CD8-positive, alpha-beta memory T cell (primary cell): ENCODE data around the gene KDM4D. TPM values are rescaled to one million over a fixed set of nuclear protein-coding genes. Genes with fewer than 3 reads are reported as not detected.
A peak's percentile ranks its signal among the peaks of the same experiment; 100 is the strongest.
"Not testable (repeated sequence)": the region's sequence is repeated elsewhere in the genome, so short reads cannot be mapped to it uniquely, and the experiment has no call there.

Experiments used
- CTCF ChIA-PET: fragments of 350-600 bp; sonication (Branson Sonifier 250); formaldehyde crosslinking; loops from one replicate; lab custom pipeline; 2021; ENCODE audit warnings: antibody characterized with exemption; lab: Charles Lee
- POLR2A ChIA-PET: fragments of 350-600 bp; sonication (Branson Sonifier 250); formaldehyde crosslinking; loops from one replicate; lab custom pipeline; 2021; ENCODE audit warnings: antibody characterized with exemption; lab: Charles Lee
- DNase-seq, 5 donors: peaks; one replicate each; pipeline versions ENCODE4 v3.0.0 to v3.0.0-alpha.2; 2020 to 2022; ENCODE audit warnings: mixed read lengths in 1 of 5
- H3K27ac ChIP-seq: one replicate; pipeline ENCODE4 v1.7.0; 2013; ENCODE audit warnings: low read depth, mild to moderate bottlenecking, low read length, moderate library complexity
- H3K27me3 ChIP-seq: 2 replicates; pipeline ENCODE4 v1.7.0; 2013; ENCODE audit warnings: low read length, mild to moderate bottlenecking; ENCODE audit not compliant: insufficient read depth, poor library complexity, severe bottlenecking
- H3K36me3 ChIP-seq: 2 replicates; pipeline ENCODE4 v1.7.0; 2013; ENCODE audit warnings: mild to moderate bottlenecking, low read length, moderate library complexity; ENCODE audit not compliant: insufficient read depth
- H3K4me1 ChIP-seq: 2 replicates; pipeline ENCODE4 v1.7.0; 2013; ENCODE audit warnings: mild to moderate bottlenecking, low read length, moderate library complexity; ENCODE audit not compliant: insufficient read depth
- H3K4me3 ChIP-seq: 2 replicates; pipeline ENCODE4 v1.7.0; 2013; ENCODE audit warnings: mild to moderate bottlenecking, low read length
- H3K9me3 ChIP-seq: 2 replicates; pipeline ENCODE4 v1.7.0; 2013; ENCODE audit warnings: mild to moderate bottlenecking, low read length
- H3K27ac Mint-ChIP-seq, 8 donors: one replicate each; pipeline ENCODE4 v1.8.0; 2020 to 2021; ENCODE audit warnings: mixed read lengths in 8 of 8, mild to moderate bottlenecking in 6 of 8, inconsistent platforms in 3 of 8, moderate library complexity in 3 of 8
- H3K27me3 Mint-ChIP-seq, 2 donors: one replicate each; pipeline ENCODE4 v1.8.0; 2020 to 2021; ENCODE audit warnings: mixed read lengths in 2 of 2, mild to moderate bottlenecking in 1 of 2, moderate library complexity in 1 of 2
- H3K36me3 Mint-ChIP-seq, 3 donors: one replicate each; pipeline ENCODE4 v1.8.0; 2020 to 2021; ENCODE audit warnings: mixed read lengths in 3 of 3, inconsistent platforms in 1 of 3, mild to moderate bottlenecking in 1 of 3
- H3K4me1 Mint-ChIP-seq, 3 donors: one replicate each; pipeline ENCODE4 v1.8.0; 2020 to 2021; ENCODE audit warnings: mixed read lengths in 3 of 3, inconsistent platforms in 1 of 3, mild to moderate bottlenecking in 1 of 3
- H3K4me3 Mint-ChIP-seq, 7 donors: one replicate each; pipeline ENCODE4 v1.8.0; 2020 to 2021; ENCODE audit warnings: mixed read lengths in 7 of 7, mild to moderate bottlenecking in 6 of 7, moderate library complexity in 4 of 7, inconsistent platforms in 2 of 7
- H3K9me3 Mint-ChIP-seq, 5 donors: one replicate each; pipeline ENCODE4 v1.8.0; 2020 to 2022; ENCODE audit warnings: mixed read lengths in 5 of 5, mild to moderate bottlenecking in 3 of 5, moderate library complexity in 2 of 5, inconsistent platforms in 1 of 5
- polyA plus RNA-seq: library from polyadenylated mRNA; unstranded; fragments of 300-500 nt; fragmentation: Illumina TruSeq; gene quantifications from one replicate; pipeline ENCODE4 v1.2.3, GENCODE V29; 2021
- total RNA-seq, 2 experiments: library from RNA; stranded (reverse); gene quantifications; one replicate each; pipeline ENCODE4 v1.2.3, GENCODE V29; 2021

The KDM4D gene
- total and polyA plus RNA-seq, 3 experiments from 2014 or later = 0.28 to 1.8 (median 1.6) TPM

- Histone ChIP-seq H3K27me3 (no peaks in the 10 kb centered on the region), H3K4me3 (no peak overlapping the region), H3K36me3 (no peaks in the 10 kb centered on the region), H3K9me3 (no peaks in the 10 kb centered on the region), H3K27ac (no peak overlapping the region), H3K4me1 (peaks cover 44% of the 10 kb centered on the region)
- H3K27ac Mint-ChIP-seq = peak overlapping the region in 1 of 8 donors; percentile 3
- H3K4me3 Mint-ChIP-seq = no peak overlapping the region
- CTCF ChIA-PET = no interaction called here
- H3K36me3 Mint-ChIP-seq = peaks cover 0 to 19% (median 2%) of the 10 kb centered on the region in 3 donors
- POLR2A ChIA-PET = interaction anchor here (0.5 kb wide), 1 partner anchor 1731 kb away, joined by 3 read pairs; no protein-coding TSS in a partner anchor
- peaks cover 0 to 6% (median 0%) of the 10 kb centered on the region in 5 donors for H3K9me3 Mint-ChIP-seq
- peaks cover 24 to 42% (median 29%) of the 10 kb centered on the region in 3 donors for H3K4me1 Mint-ChIP-seq
- H3K27me3 Mint-ChIP-seq = peaks cover 7 to 21% of the 10 kb centered on the region in 2 donors
- no peak for DNase-seq
Measured at GRCh38 chr11:94928117-94928990, 45.2 kb upstream of the KDM4D start.

- H3K4me1 ChIP-seq = peaks cover 44% of the 10 kb centered on the region
- H3K4me3 Mint-ChIP-seq, DNase-seq, H3K27me3 ChIP-seq, H3K4me3 ChIP-seq, H3K36me3 Mint-ChIP-seq, H3K9me3 ChIP-seq, H3K36me3 ChIP-seq, H3K27ac ChIP-seq, H3K9me3 Mint-ChIP-seq, POLR2A ChIA-PET, H3K27ac Mint-ChIP-seq: not testable (repeated sequence)
- CTCF ChIA-PET = interaction anchor here (1.2 kb wide), 1 partner anchor 10 kb away, joined by 3 read pairs; no protein-coding TSS in a partner anchor
- H3K27me3 Mint-ChIP-seq = peaks cover 7 to 21% of the 10 kb centered on the region in 2 donors
- H3K4me1 Mint-ChIP-seq = peaks cover 20 to 26% (median 21%) of the 10 kb centered on the region in 3 donors
Measured at GRCh38 chr11:94932072-94932471, 41.4 kb upstream of the KDM4D start.

- H3K36me3 ChIP-seq = no peaks in the 10 kb centered on the region
- no peaks in the 10 kb centered on the region for H3K9me3 ChIP-seq
- H3K27ac ChIP-seq = no peak overlapping the region
- H3K4me3 ChIP-seq = no peak overlapping the region
- no peak for DNase-seq
- peaks cover 44% of the 10 kb centered on the region for H3K4me1 ChIP-seq
- ChIA-PET CTCF (interaction anchor here (1.2 kb wide), 1 partner anchor 9 kb away, joined by 3 read pairs; no protein-coding TSS in a partner anchor), POLR2A (no interaction called here)
- H3K4me3 Mint-ChIP-seq = no peak overlapping the region
- peaks cover 20 to 26% (median 21%) of the 10 kb centered on the region in 3 donors for H3K4me1 Mint-ChIP-seq
- H3K27ac Mint-ChIP-seq = no peak overlapping the region
- H3K9me3 Mint-ChIP-seq = no peaks in the 10 kb centered on the region
- peaks cover 7 to 21% of the 10 kb centered on the region in 2 donors for H3K27me3 Mint-ChIP-seq
- H3K27me3 ChIP-seq = no peaks in the 10 kb centered on the region
- peaks cover 0 to 9% (median 2%) of the 10 kb centered on the region in 3 donors for H3K36me3 Mint-ChIP-seq
Measured at GRCh38 chr11:94932503-94932902, 41.0 kb upstream of the KDM4D start.

- no peaks in the 10 kb centered on the region for H3K9me3 Mint-ChIP-seq
- no peak overlapping the region for H3K4me3 Mint-ChIP-seq
- no peaks in the 10 kb centered on the region for H3K36me3 ChIP-seq
- H3K4me1 ChIP-seq = peaks cover 36% of the 10 kb centered on the region
- H3K27ac ChIP-seq = no peak overlapping the region
- no peak overlapping the region for H3K4me3 ChIP-seq
- ChIA-PET CTCF (no interaction called here), POLR2A (no interaction called here)
- no peaks in the 10 kb centered on the region for H3K27me3 ChIP-seq
- no peak overlapping the region for H3K27ac Mint-ChIP-seq
- DNase-seq = no peak
- peaks cover 5 to 18% of the 10 kb centered on the region in 2 donors for H3K27me3 Mint-ChIP-seq
- H3K36me3 Mint-ChIP-seq = peaks cover 0 to 4% (median 2%) of the 10 kb centered on the region in 3 donors
- H3K4me1 Mint-ChIP-seq = peaks cover 20 to 21% (median 21%) of the 10 kb centered on the region in 3 donors
- no peaks in the 10 kb centered on the region for H3K9me3 ChIP-seq
Measured at GRCh38 chr11:94933223-94934130, 40.0 kb upstream of the KDM4D start.

- Histone ChIP-seq H3K4me1 (peaks cover 30% of the 10 kb centered on the region), H3K36me3 (no peaks in the 10 kb centered on the region), H3K4me3 (peak overlapping the region; percentile 36), H3K27ac (no peak overlapping the region), H3K9me3 (no peaks in the 10 kb centered on the region), H3K27me3 (no peaks in the 10 kb centered on the region)
- POLR2A ChIA-PET = no interaction called here
- H3K36me3 Mint-ChIP-seq = peaks cover 0 to 2% (median 0%) of the 10 kb centered on the region in 3 donors
- no peak for DNase-seq
- H3K27me3 Mint-ChIP-seq = peaks cover 3 to 11% of the 10 kb centered on the region in 2 donors
- CTCF ChIA-PET = interaction anchor here (1.1 kb wide), 1 partner anchor 8 kb away, joined by 6 read pairs; no protein-coding TSS in a partner anchor
- peaks cover 19 to 21% (median 20%) of the 10 kb centered on the region in 3 donors for H3K4me1 Mint-ChIP-seq
- H3K4me3 Mint-ChIP-seq = peak overlapping the region in 3 of 7 donors; percentile 22 to 42 (median 23)
- no peaks in the 10 kb centered on the region for H3K9me3 Mint-ChIP-seq
- peak overlapping the region in 3 of 8 donors; percentile 19 to 56 (median 32) for H3K27ac Mint-ChIP-seq
Measured at GRCh38 chr11:94934362-94934761, 39.1 kb upstream of the KDM4D start.

GRCh38 chr11:94934846-94935245 is 38.7 kb upstream of the KDM4D start:
- Histone ChIP-seq H3K36me3 (no peaks in the 10 kb centered on the region), H3K4me1 (peaks cover 30% of the 10 kb centered on the region), H3K27ac (no peak overlapping the region), H3K9me3 (no peaks in the 10 kb centered on the region), H3K27me3 (no peaks in the 10 kb centered on the region), H3K4me3 (peak overlapping the region; percentile 36)
- peak overlapping the region in 3 of 7 donors; percentile 22 to 42 (median 23) for H3K4me3 Mint-ChIP-seq
- no peaks in the 10 kb centered on the region for H3K9me3 Mint-ChIP-seq
- peaks cover 19 to 21% (median 20%) of the 10 kb centered on the region in 3 donors for H3K4me1 Mint-ChIP-seq
- peak in 1 of 5 donors; percentile 33 for DNase-seq
- H3K27ac Mint-ChIP-seq = peak overlapping the region in 3 of 8 donors; percentile 13 to 32 (median 19)
- H3K27me3 Mint-ChIP-seq = peaks cover 7 to 9% of the 10 kb centered on the region in 2 donors
- POLR2A ChIA-PET = no interaction called here
- CTCF ChIA-PET = interaction anchor here (1.1 kb wide), 1 partner anchor 8 kb away, joined by 6 read pairs; no protein-coding TSS in a partner anchor
- peaks cover 0 to 2% (median 0%) of the 10 kb centered on the region in 3 donors for H3K36me3 Mint-ChIP-seq

- CTCF ChIA-PET = no interaction called here
Measured at GRCh38 chr11:94938095-94939055, 35.1 kb upstream of the KDM4D start.

More at GRCh38 chr11:94938095-94939055, 35.1 kb upstream of the KDM4D start:
- no peak overlapping the region for H3K4me3 Mint-ChIP-seq
- peaks cover 13 to 15% of the 10 kb centered on the region in 2 donors for H3K27me3 Mint-ChIP-seq
- H3K9me3 Mint-ChIP-seq = no peaks in the 10 kb centered on the region
- POLR2A ChIA-PET = no interaction called here
- no peak overlapping the region for H3K27ac Mint-ChIP-seq
- Histone ChIP-seq H3K9me3 (no peaks in the 10 kb centered on the region), H3K36me3 (no peaks in the 10 kb centered on the region), H3K4me3 (no peak overlapping the region), H3K27me3 (no peaks in the 10 kb centered on the region), H3K27ac (no peak overlapping the region), H3K4me1 (peaks cover 25% of the 10 kb centered on the region)
- peaks cover 19 to 21% (median 20%) of the 10 kb centered on the region in 3 donors for H3K4me1 Mint-ChIP-seq
- peaks cover 0 to 2% (median 0%) of the 10 kb centered on the region in 3 donors for H3K36me3 Mint-ChIP-seq
- no peak for DNase-seq
